NT2/D1 (cell line): Measurements from ENCODE around the gene SCP2.

Experiments used
- YY1 ChIP-seq: IDR thresholded peaks from 2 replicates; pipeline ENCODE4 v1.6.1; 2011; ENCODE audit not compliant: insufficient read length, insufficient read depth
- ZNF274 ChIP-seq: IDR thresholded peaks from 2 replicates; pipeline ENCODE4 v1.6.1; 2011; ENCODE audit warnings: mild to moderate bottlenecking, low read depth, low read length

DNA sequence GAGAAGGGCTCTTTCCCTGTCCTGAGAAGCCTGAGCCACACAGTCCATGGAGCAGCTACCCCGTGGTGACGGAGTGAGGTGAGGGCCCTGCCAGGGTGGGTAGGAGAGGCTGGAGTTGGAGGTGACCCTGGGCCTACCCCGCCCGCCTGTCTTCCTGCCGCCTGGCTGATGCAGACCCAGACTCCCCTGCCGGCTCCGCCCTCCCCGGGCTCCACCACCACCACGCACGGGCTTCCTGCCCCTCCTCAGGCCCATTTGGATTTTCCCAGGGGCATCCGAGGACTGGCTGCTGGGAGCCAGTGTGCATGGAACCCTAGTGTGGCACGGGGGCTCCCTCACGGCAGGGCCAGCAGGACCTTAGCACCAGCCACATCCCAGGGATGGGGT, 167.4 kb downstream of the SCP2 start:
- TF ChIP-seq YY1 (no peak), ZNF274 (no peak)
